ENCODE results near the gene B4GALT3.
A peak's percentile ranks its signal among the peaks of the same experiment; 100 is the strongest.

B4GALT3 gene

DNA sequence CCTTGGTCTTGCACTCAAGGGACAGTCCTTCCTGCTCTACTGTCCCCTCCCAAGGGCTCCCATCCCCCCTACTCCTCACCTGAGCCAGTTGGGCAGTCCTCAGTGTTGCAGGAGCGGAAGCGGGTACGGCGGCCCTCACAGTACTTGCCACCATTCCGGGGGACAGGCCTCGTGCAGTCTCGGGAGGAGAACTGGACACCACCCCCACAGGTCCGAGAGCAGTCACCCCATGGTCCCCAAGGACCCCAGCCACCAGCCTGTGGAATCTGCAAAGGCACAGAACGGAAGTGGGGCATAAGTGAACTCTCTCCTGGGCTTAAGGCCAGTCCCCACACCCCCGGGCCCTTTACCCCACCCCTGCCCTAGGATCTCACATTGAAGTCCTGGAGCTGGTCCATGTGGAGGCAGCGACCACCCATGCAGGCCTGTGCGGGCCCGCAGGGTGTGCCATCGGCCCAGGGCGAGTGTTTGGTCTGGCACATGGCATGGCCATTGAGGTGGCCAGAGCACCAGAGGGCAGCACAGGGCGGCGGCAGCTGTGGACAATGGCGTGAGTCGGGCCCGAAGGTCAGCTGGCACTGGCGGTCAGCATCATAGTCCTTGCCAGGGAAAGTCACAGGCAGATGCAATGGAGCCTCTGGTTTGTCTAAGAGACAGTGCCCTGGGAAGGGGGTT, 16.4 kb upstream of the B4GALT3 start:
- H3K4me3 ChIP-seq (ENCODE audit: low read depth in 1 of 2, low read length in 2 of 2): no peak overlapping the region

DNA sequence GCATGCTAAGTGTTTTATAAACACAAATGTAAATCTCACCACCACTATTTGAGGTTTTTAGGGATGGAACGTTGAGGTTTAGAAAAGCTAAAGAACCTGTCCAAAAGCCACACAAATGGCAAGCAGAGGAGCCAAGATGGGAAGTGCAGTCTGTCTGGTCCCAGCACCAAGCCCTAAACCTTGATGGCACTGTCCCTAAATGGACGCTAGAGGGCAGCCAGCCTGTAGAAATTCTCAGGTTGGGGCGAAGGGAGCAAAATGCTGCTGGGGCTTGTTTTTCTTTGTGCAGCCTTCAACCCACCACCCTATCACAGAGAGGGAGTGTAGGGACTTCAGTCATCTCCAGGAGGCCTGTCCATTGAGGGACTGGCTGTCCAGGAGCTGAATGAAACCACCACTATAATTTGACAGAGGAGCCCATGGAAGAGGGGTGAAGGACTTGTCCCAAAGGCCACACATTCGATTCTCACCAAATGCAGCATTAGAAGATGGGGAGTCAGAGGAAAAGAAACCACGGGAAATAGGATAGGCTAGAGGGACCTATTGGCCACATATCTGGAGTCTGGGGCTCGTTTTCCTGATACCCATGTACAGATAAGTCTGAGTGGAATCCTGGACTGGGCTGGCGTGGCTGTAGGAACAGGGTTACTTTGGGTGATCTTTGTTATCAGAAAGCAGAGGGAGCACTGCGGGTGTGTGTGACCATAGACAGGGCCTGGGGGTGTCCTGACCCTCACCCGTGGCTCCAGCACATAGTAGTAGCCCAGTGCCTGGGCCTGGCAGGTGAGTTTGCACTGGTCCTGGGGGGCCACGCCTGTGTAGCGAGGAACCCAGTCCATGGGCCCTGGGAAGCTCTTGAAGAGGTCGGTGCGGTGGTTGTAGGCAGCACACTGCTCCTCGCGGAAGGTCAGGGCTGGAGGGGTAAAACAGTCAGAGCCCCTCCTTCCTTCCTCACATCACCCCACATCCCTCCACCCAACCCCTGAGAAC, 15.5 kb upstream of the B4GALT3 start:
- Histone ChIP-seq H3K36me3 (ENCODE audit: insufficient read depth, low read length) (peaks cover 9% of the 10 kb centered on the region), H3K4me1 (ENCODE audit: insufficient read depth, low read length) (peaks cover 24% of the 10 kb centered on the region), H3K27me3 (ENCODE audit: control insufficient read depth in 1 of 2, insufficient read depth in 2 of 2, low read length in 2 of 2) (no peaks in the 10 kb centered on the region), H3K27ac (ENCODE audit: low read depth, low read length) (no peak overlapping the region), H3K9me3 (ENCODE audit: low read length) (no peaks in the 10 kb centered on the region), H3K9ac (ENCODE audit: low read length) (no peak overlapping the region), H3K4me3 (ENCODE audit: low read depth in 1 of 2, low read length in 2 of 2) (no peak overlapping the region)

More for the DNA sequence above, 16.4 kb upstream of the B4GALT3 start:
- Histone ChIP-seq H3K27ac (ENCODE audit: low read depth, low read length) (no peak overlapping the region), H3K9me3 (ENCODE audit: low read length) (no peaks in the 10 kb centered on the region), H3K36me3 (ENCODE audit: insufficient read depth, low read length) (peaks cover 9% of the 10 kb centered on the region), H3K4me1 (ENCODE audit: insufficient read depth, low read length) (peaks cover 33% of the 10 kb centered on the region), H3K9ac (ENCODE audit: low read length) (no peak overlapping the region), H3K27me3 (ENCODE audit: control insufficient read depth in 1 of 2, insufficient read depth in 2 of 2, low read length in 2 of 2) (no peaks in the 10 kb centered on the region)

DNA sequence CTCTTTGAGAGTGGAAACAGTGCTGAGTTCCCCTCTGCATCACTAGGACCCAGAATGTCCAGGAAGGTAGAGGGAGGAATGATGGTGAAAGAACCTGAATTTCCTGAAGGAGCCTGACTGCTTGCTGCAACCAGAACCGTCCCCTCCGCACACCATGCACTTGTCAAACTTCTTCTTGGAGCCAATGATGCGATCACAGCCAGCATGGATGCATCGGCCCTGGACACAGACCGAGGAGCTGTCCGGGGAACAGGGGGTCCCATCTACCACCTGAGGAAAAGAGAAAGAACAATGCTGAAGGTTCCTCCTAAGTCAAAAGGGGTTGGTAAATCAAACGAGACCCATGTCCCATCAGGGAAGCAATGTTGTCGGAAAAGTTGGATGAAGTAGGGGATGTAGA, 14.7 kb upstream of the B4GALT3 start:
- no peaks in the 10 kb centered on the region for H3K9me3 ChIP-seq (ENCODE audit: low read length)
- peaks cover 9% of the 10 kb centered on the region for H3K36me3 ChIP-seq (ENCODE audit: insufficient read depth, low read length)
- H3K9ac ChIP-seq (ENCODE audit: low read length): no peak overlapping the region
- no peak overlapping the region for H3K27ac ChIP-seq (ENCODE audit: low read depth, low read length)
- peaks cover 16% of the 10 kb centered on the region for H3K4me1 ChIP-seq (ENCODE audit: insufficient read depth, low read length)
- no peak overlapping the region for H3K4me3 ChIP-seq (ENCODE audit: low read depth in 1 of 2, low read length in 2 of 2)
- H3K27me3 ChIP-seq (ENCODE audit: control insufficient read depth in 1 of 2, insufficient read depth in 2 of 2, low read length in 2 of 2): no peaks in the 10 kb centered on the region

DNA sequence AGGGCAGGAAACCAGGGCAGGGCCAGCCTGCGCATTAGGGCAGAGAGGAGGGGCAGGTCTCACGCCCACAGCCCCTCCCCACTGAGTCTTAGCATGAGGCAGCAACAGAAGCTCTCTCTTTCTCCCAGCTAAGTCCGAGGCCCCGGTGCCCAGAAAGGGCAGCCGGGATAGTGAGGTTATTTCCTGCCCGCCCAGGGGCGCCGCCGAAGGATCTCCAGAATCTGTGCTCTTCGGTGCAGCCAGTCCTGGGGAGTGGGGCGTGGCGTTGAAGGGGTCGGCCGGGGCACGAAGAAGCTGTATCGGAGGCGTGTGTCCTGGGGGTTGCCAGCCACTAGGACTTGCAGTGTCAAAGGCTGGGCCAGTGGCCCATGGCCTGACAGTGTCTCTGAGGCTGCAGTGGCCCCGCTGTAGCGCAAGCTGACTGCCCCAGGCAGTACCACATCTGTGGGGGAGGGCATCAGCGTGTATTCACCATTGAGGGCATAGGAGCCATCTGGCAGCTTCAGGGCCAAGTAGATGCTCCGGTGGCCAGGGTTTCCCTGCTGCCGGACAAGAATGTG, 13.7 kb upstream of the B4GALT3 start:
- no peak overlapping the region for H3K4me3 ChIP-seq (ENCODE audit: low read depth in 1 of 2, low read length in 2 of 2)
- no peak overlapping the region for H3K27ac ChIP-seq (ENCODE audit: low read depth, low read length)
- H3K27me3 ChIP-seq (ENCODE audit: control insufficient read depth in 1 of 2, insufficient read depth in 2 of 2, low read length in 2 of 2): no peaks in the 10 kb centered on the region
- H3K4me1 ChIP-seq (ENCODE audit: insufficient read depth, low read length): peaks cover 7% of the 10 kb centered on the region
- H3K9me3 ChIP-seq (ENCODE audit: low read length): no peaks in the 10 kb centered on the region
- H3K9ac ChIP-seq (ENCODE audit: low read length): no peak overlapping the region
- H3K36me3 ChIP-seq (ENCODE audit: insufficient read depth, low read length): peaks cover 9% of the 10 kb centered on the region

DNA sequence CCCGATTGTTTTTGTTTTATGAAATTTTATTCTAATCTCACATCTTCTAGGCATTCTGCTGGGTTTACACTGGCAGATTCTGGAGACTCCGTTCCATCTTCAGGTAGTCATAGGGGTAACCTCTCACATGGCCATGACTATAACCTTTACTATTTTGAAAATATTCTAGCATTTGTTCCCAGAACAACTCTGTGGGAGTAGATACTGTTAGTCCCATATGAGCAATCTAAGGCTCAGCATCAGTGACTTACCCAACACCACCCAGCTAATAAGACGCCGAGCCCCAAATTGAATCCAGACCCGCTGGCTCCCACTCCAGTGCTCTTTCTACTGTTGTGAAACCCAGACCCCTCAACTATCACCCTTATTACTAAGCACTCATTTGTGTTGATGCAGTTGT, 11.7 kb upstream of the B4GALT3 start:
- H3K4me1 ChIP-seq (ENCODE audit: insufficient read depth, low read length): peaks cover 5% of the 10 kb centered on the region
- H3K27ac ChIP-seq (ENCODE audit: low read depth, low read length): no peak overlapping the region
- H3K4me3 ChIP-seq (ENCODE audit: low read depth in 1 of 2, low read length in 2 of 2): no peak overlapping the region
- no peak overlapping the region for H3K9ac ChIP-seq (ENCODE audit: low read length)
- H3K27me3 ChIP-seq (ENCODE audit: control insufficient read depth in 1 of 2, insufficient read depth in 2 of 2, low read length in 2 of 2): no peaks in the 10 kb centered on the region
- no peaks in the 10 kb centered on the region for H3K9me3 ChIP-seq (ENCODE audit: low read length)
- H3K36me3 ChIP-seq (ENCODE audit: insufficient read depth, low read length): no peaks in the 10 kb centered on the region

DNA sequence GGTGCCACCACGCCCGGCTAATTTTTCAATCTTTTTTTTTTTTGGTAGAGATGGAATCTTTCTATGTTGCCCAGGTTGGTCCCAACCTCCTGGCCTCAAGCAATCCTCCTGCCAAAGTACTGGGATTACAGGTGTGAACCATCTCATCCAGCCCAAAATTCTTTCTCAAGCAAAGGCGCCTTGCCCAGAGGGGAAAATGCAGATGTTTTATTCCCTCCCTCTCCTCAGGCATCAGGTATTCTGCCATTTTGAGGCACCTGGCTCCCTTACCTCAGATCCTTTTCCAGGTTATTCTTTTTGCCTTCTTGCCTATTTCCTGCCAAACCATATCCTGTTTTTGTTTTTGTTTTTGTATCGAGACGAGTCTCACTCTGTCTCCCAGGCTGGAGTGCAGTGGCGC, 11.1 kb upstream of the B4GALT3 start:
- Histone ChIP-seq H3K27me3 (ENCODE audit: control insufficient read depth in 1 of 2, insufficient read depth in 2 of 2, low read length in 2 of 2) (no peaks in the 10 kb centered on the region), H3K9me3 (ENCODE audit: low read length) (no peaks in the 10 kb centered on the region), H3K4me3 (ENCODE audit: low read depth in 1 of 2, low read length in 2 of 2) (no peak overlapping the region), H3K4me1 (ENCODE audit: insufficient read depth, low read length) (peaks cover 5% of the 10 kb centered on the region), H3K27ac (ENCODE audit: low read depth, low read length) (no peak overlapping the region), H3K9ac (ENCODE audit: low read length) (no peak overlapping the region), H3K36me3 (ENCODE audit: insufficient read depth, low read length) (no peaks in the 10 kb centered on the region)

DNA sequence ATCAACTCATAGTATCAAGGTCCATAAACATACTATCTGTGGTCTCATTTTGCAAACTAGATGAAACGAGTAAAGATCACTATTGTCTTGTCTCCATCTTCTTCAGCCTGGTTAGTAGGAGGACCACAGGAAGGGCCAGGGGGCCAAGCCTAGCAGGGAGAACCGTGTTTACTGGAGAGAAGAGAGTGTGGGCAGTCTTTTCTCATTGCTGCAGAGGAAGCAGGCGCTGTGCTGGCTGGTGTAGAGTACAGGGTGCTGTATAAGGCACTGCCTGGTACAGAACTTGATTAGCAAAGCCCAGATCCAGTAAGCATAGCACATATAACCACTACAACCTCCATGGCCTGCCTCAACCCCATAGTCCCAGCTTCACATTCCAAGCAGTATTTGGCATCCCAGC, 10.0 kb upstream of the B4GALT3 start:
- Histone ChIP-seq H3K4me3 (ENCODE audit: low read depth in 1 of 2, low read length in 2 of 2) (no peak overlapping the region), H3K9ac (ENCODE audit: low read length) (no peak overlapping the region), H3K36me3 (ENCODE audit: insufficient read depth, low read length) (no peaks in the 10 kb centered on the region)

DNA sequence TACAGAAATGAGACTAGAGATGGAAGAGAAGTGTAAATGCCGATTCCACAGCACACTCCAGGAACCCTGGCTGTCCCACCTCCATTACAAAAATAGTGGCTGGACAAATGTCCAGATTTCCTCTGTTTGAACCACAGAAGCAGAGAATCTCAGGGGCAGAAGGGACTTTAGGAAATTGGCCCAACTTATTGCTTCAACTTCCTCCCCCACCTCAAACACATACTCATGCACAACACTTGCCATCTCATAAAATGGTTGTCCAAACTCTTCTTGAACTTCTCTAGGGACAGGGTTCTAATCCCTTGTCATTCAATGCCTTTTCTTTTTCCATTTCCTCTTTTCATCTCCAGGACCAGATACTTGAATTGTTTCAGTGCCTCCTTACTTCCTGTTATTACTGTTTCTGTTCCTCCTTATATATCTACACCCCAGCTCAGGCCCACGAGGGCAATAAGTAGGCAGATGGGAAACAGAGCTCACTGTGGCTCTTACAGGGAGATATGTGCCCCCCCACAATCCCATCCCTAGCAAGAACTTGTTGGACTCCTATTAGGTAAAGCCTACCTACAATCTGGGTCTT, 8.5 kb upstream of the B4GALT3 start:
- no peaks in the 10 kb centered on the region for H3K9me3 ChIP-seq (ENCODE audit: low read length)
- no peaks in the 10 kb centered on the region for H3K27me3 ChIP-seq (ENCODE audit: control insufficient read depth in 1 of 2, insufficient read depth in 2 of 2, low read length in 2 of 2)
- H3K4me3 ChIP-seq (ENCODE audit: low read depth in 1 of 2, low read length in 2 of 2): no peak overlapping the region
- no peak overlapping the region for H3K9ac ChIP-seq (ENCODE audit: low read length)
- no peaks in the 10 kb centered on the region for H3K36me3 ChIP-seq (ENCODE audit: insufficient read depth, low read length)
- peak overlapping the region; percentile 25 for H3K27ac ChIP-seq (ENCODE audit: low read depth, low read length)
- no peaks in the 10 kb centered on the region for H3K4me1 ChIP-seq (ENCODE audit: insufficient read depth, low read length)

More for the DNA sequence above, 10.0 kb upstream of the B4GALT3 start:
- Histone ChIP-seq H3K4me1 (ENCODE audit: insufficient read depth, low read length) (no peaks in the 10 kb centered on the region), H3K9me3 (ENCODE audit: low read length) (no peaks in the 10 kb centered on the region), H3K27ac (ENCODE audit: low read depth, low read length) (no peak overlapping the region), H3K27me3 (ENCODE audit: control insufficient read depth in 1 of 2, insufficient read depth in 2 of 2, low read length in 2 of 2) (no peaks in the 10 kb centered on the region)

DNA sequence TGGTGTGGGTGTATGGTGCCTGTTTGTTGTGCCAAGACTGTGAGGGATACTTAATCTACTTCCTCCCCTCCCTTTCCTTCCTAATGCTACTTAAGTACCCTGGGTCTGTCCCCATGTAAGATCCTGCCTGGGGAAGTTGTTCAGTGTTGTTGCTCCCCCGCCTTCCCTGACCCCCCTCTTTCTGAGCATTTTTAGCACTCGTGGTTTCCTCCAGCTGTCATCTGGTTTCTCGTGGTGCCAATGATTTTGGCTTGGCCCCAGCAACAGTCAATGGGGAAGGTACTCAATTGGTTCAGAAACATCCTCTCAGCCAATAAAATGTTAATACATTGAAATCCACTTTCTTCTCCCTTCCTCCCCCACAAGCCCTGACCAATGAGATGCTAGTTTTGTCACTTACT, 8.0 kb upstream of the B4GALT3 start:
- Histone ChIP-seq H3K4me3 (ENCODE audit: low read depth in 1 of 2, low read length in 2 of 2) (no peak overlapping the region), H3K4me1 (ENCODE audit: insufficient read depth, low read length) (no peaks in the 10 kb centered on the region)

DNA sequence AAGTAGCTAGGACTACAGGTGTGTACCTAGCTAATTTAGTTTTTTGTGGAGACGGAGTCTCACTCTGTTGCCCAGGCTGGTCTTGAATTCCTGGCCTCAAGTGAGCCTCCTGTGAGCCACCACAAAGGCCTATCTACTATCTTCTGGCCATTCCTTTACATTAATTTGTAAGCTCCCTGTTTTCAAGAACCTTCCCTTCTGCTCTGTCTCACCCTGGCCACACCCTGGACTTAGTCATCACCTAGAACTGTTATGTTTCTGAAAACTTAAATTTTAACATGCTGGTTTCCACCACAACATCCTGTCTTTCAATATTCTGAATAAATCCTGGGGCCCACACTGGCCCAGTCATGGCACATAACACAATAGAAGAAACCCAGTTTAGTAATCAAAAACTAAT, 4.9 kb upstream of the B4GALT3 start:
- Histone ChIP-seq H3K9ac (ENCODE audit: low read length) (no peak overlapping the region), H3K4me3 (ENCODE audit: low read depth in 1 of 2, low read length in 2 of 2) (no peak overlapping the region), H3K27ac (ENCODE audit: low read depth, low read length) (no peak overlapping the region), H3K9me3 (ENCODE audit: low read length) (no peaks in the 10 kb centered on the region), H3K4me1 (ENCODE audit: insufficient read depth, low read length) (peaks cover 6% of the 10 kb centered on the region), H3K27me3 (ENCODE audit: control insufficient read depth in 1 of 2, insufficient read depth in 2 of 2, low read length in 2 of 2) (no peaks in the 10 kb centered on the region), H3K36me3 (ENCODE audit: insufficient read depth, low read length) (no peaks in the 10 kb centered on the region)

More for the DNA sequence above, 8.0 kb upstream of the B4GALT3 start:
- H3K9me3 ChIP-seq (ENCODE audit: low read length): no peaks in the 10 kb centered on the region
- H3K27me3 ChIP-seq (ENCODE audit: control insufficient read depth in 1 of 2, insufficient read depth in 2 of 2, low read length in 2 of 2): no peaks in the 10 kb centered on the region
- H3K27ac ChIP-seq (ENCODE audit: low read depth, low read length): no peak overlapping the region
- H3K9ac ChIP-seq (ENCODE audit: low read length): no peak overlapping the region
- H3K36me3 ChIP-seq (ENCODE audit: insufficient read depth, low read length): no peaks in the 10 kb centered on the region

DNA sequence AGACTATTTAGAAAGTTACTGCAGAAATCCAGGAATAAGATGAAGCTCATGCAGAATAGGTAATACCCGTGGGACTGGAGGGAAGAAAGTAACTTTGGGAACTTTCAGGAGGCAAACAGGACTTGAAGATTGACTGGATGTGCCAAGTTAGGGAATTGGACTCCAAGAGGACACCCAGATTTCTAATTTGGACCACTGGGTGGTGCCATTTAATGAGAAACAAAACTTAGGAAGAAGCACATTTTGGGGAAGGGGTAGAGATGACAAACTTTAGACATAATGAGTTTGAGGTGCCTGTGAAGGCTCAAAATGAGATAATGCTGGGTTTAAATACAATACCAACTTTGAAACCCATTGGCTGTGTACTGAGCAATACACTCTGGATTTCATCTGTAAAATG, 3.3 kb upstream of the B4GALT3 start:
- Histone ChIP-seq H3K27me3 (ENCODE audit: control insufficient read depth in 1 of 2, insufficient read depth in 2 of 2, low read length in 2 of 2) (no peaks in the 10 kb centered on the region), H3K4me3 (ENCODE audit: low read depth in 1 of 2, low read length in 2 of 2) (no peak overlapping the region), H3K36me3 (ENCODE audit: insufficient read depth, low read length) (peaks cover 2% of the 10 kb centered on the region), H3K9ac (ENCODE audit: low read length) (no peak overlapping the region), H3K4me1 (ENCODE audit: insufficient read depth, low read length) (peaks cover 18% of the 10 kb centered on the region), H3K9me3 (ENCODE audit: low read length) (no peaks in the 10 kb centered on the region), H3K27ac (ENCODE audit: low read depth, low read length) (no peak overlapping the region)
